ENCODE results near the gene COL9A1. TPM values are rescaled to one million over a fixed set of nuclear protein-coding genes. Genes with fewer than 3 reads are reported as not detected.

COL9A1 gene
- total and polyA plus RNA-seq, 2 of the 4 experiments (the other 2 are of a cell fraction), result not detected

DNA sequence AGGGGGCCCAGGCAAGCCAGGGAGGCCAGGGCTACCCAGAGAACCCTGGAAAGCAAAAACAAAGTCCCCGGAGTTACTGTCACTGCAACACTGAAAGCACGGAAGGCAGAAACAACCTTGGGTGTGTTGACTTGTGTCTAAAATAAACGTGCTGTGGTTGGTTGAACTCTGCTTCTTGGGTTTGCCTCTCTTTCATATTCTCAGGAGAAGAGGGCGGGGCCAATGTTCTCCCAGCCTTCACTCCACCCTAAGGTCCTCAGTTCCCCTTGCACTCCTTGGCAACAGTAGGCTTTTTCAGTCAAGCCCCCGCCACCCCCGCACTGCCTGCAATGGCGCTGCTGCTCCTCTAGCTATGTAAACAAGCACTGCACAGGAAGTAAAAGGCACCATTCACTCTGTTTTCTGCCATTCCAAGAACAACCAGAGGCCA is 60.9 kb downstream of the COL9A1 start:
- H2AFZ ChIP-seq (replicated peaks; ENCODE audit: low read length, poor library complexity), result no peak overlapping the region
- H3K9ac ChIP-seq (ENCODE audit: low read depth, low read length), result no peak overlapping the region
- H2AK5ac ChIP-seq (ENCODE audit: low read depth, low read length), result no peak overlapping the region
- intact Hi-C loops (cut with micrococcal nuclease) (no loop called here), in situ Hi-C loops (cut with MboI; ENCODE audit: low sequenced_read_pairs) (no loop called here), dilution Hi-C loops (cut with HindIII; ENCODE audit: low sequenced_read_pairs, unreplicated experiment) (no loop called here)
- H3K18ac ChIP-seq (ENCODE audit: low read depth, low read length), result no peak overlapping the region
- H3K4me1 ChIP-seq (ENCODE audit: control insufficient read depth, insufficient read depth, low read length), result no peaks in the 10 kb centered on the region
- no peaks in the 10 kb centered on the region for H3K79me1 ChIP-seq (ENCODE audit: low read depth in 1 of 2, low read length in 2 of 2)
- H3K56ac ChIP-seq (ENCODE audit: extremely low read depth, insufficient read depth, low read length), result no peak overlapping the region
- ChIA-PET CTCF (no interaction called here), POLR2A (ENCODE audit: unreplicated experiment) (no interaction called here)
- ATAC-seq (ENCODE audit: low read depth) (no peak), DNase-seq (no peak)
- H3K9me3 ChIP-seq (ENCODE audit: control insufficient read depth, insufficient read depth, low read length), result no peaks in the 10 kb centered on the region
- H2BK20ac ChIP-seq (ENCODE audit: low read depth, low read length), result no peak overlapping the region
- H3K4me2 ChIP-seq (ENCODE audit: low read depth, low read length), result no peak overlapping the region
- no peak overlapping the region for H4K91ac ChIP-seq (ENCODE audit: insufficient read depth, low read depth, low read length)
- no peak overlapping the region for H2BK15ac ChIP-seq (ENCODE audit: low read depth, low read length)
- no peak overlapping the region for H3K4me3 ChIP-seq (ENCODE audit: insufficient read depth, low read depth, low read length)
- H3K27me3 ChIP-seq (ENCODE audit: control insufficient read depth, insufficient read depth, low read length), result no peaks in the 10 kb centered on the region
- no peak overlapping the region for H2BK5ac ChIP-seq (ENCODE audit: low read depth, low read length, poor library complexity, severe bottlenecking)
- H3K36me3 ChIP-seq (ENCODE audit: control insufficient read depth, insufficient read depth, low read length), result no peaks in the 10 kb centered on the region
- H3K27ac ChIP-seq (ENCODE audit: insufficient read depth, low read length), result no peak overlapping the region
- H3K9me1 ChIP-seq (ENCODE audit: insufficient read depth, low read length), result no peaks in the 10 kb centered on the region
- no TSS peak for BruUV-seq (replicated peaks)
- TF ChIP-seq MAFK (IDR thresholded peaks at IDR 0.05; ENCODE audit: low read depth, low read length) (no peak), RAD21 (IDR thresholded peaks at IDR 0.05; ENCODE audit: low read length) (no peak), MAZ (IDR thresholded peaks at IDR 0.05; ENCODE audit: borderline replicate concordance, low read depth, low read length) (no peak), RFX5 (IDR thresholded peaks at IDR 0.05; ENCODE audit: low read depth, low read length) (no peak), CHD1 (IDR thresholded peaks at IDR 0.05; ENCODE audit: low read depth, low read length) (no peak), CEBPB (IDR thresholded peaks at IDR 0.05; ENCODE audit: low read depth, low read length) (no peak), FOS (IDR thresholded peaks at IDR 0.05; ENCODE audit: low read depth, low read length) (no peak), SMC3 (IDR thresholded peaks at IDR 0.05; ENCODE audit: low read depth, low read length) (no peak), BHLHE40 (IDR thresholded peaks at IDR 0.05; ENCODE audit: low read depth, low read length) (no peak), RCOR1 (IDR thresholded peaks at IDR 0.05; ENCODE audit: insufficient replicate concordance, low read length) (no peak), NFE2L2 (IDR thresholded peaks at IDR 0.05; ENCODE audit: low read depth, low read length) (no peak), POLR2A (IDR thresholded peaks at IDR 0.05; ENCODE audit: low read depth, low read length) (no peak), MXI1 (IDR thresholded peaks at IDR 0.05; ENCODE audit: borderline replicate concordance, low read depth, low read length) (no peak)
- TF ChIP-seq, protein P1, sequence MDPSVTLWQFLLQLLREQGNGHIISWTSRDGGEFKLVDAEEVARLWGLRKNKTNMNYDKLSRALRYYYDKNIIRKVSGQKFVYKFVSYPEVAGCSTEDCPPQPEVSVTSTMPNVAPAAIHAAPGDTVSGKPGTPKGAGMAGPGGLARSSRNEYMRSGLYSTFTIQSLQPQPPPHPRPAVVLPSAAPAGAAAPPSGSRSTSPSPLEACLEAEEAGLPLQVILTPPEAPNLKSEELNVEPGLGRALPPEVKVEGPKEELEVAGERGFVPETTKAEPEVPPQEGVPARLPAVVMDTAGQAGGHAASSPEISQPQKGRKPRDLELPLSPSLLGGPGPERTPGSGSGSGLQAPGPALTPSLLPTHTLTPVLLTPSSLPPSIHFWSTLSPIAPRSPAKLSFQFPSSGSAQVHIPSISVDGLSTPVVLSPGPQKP (IDR thresholded peaks at IDR 0.05; ENCODE audit: borderline replicate concordance, low read depth, low read length), result no peak
- TF ChIP-seq, protein P2, sequence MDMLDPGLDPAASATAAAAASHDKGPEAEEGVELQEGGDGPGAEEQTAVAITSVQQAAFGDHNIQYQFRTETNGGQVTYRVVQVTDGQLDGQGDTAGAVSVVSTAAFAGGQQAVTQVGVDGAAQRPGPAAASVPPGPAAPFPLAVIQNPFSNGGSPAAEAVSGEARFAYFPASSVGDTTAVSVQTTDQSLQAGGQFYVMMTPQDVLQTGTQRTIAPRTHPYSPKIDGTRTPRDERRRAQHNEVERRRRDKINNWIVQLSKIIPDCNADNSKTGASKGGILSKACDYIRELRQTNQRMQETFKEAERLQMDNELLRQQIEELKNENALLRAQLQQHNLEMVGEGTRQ (IDR thresholded peaks at IDR 0.05; ENCODE audit: low read depth, low read length), result no peak
- TF ChIP-seq, protein P3, sequence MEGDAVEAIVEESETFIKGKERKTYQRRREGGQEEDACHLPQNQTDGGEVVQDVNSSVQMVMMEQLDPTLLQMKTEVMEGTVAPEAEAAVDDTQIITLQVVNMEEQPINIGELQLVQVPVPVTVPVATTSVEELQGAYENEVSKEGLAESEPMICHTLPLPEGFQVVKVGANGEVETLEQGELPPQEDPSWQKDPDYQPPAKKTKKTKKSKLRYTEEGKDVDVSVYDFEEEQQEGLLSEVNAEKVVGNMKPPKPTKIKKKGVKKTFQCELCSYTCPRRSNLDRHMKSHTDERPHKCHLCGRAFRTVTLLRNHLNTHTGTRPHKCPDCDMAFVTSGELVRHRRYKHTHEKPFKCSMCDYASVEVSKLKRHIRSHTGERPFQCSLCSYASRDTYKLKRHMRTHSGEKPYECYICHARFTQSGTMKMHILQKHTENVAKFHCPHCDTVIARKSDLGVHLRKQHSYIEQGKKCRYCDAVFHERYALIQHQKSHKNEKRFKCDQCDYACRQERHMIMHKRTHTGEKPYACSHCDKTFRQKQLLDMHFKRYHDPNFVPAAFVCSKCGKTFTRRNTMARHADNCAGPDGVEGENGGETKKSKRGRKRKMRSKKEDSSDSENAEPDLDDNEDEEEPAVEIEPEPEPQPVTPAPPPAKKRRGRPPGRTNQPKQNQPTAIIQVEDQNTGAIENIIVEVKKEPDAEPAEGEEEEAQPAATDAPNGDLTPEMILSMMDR (conservative IDR thresholded peaks at IDR 0.05; ENCODE audit: low read depth, low read length), result no peak
- H2BK120ac ChIP-seq (ENCODE audit: low read depth, low read length), result no peak overlapping the region
- no peaks in the 10 kb centered on the region for H4K20me1 ChIP-seq (ENCODE audit: insufficient read depth, low read length)
- 71% methylated on average over 3 of the region's 7 CpGs; no CpG with 5 or more reads in 1 of the 2 experiments for WGBS, 2 experiments (ENCODE audit: extremely low coverage in 2 of 2, insufficient read length in 1 of 2)
- H3K4ac ChIP-seq (ENCODE audit: low read depth, low read length), result no peak overlapping the region
- no peak overlapping the region for H2AK9ac ChIP-seq (replicated peaks; ENCODE audit: low read depth, low read length, poor library complexity)
- H3K23ac ChIP-seq (ENCODE audit: low read depth, low read length), result no peak overlapping the region
- H4K5ac ChIP-seq (ENCODE audit: low read depth, low read length), result no peak overlapping the region
- no peak overlapping the region for H3K14ac ChIP-seq (replicated peaks; ENCODE audit: low read depth, low read length)
- no peak overlapping the region for H4K8ac ChIP-seq (ENCODE audit: low read depth in 2 of 2, low read length in 2 of 2)
